PC-9 (cell line): Measurements from ENCODE around the gene ACACB. TPM values are rescaled to one million over a fixed set of nuclear protein-coding genes. Genes with fewer than 3 reads are reported as not detected.

ENCODE experiments used
- BruUV-seq: library from RNA; stranded (reverse); fragments of 400-500 nt; replicated peaks from 2 replicates; lab custom pipeline; 2021; lab: Mats Ljungman, UMichigan
- CTCF ChIA-PET: fragments of 300-600 bp; sonication (Branson Sonifier 250); formaldehyde crosslinking; loops from one replicate; lab custom pipeline; 2022; ENCODE audit warnings: antibody characterized with exemption; lab: Charles Lee
- POLR2A ChIA-PET: fragments of 300-600 bp; sonication (Branson Sonifier 250); formaldehyde crosslinking; loops from one replicate; lab custom pipeline; 2022; ENCODE audit warnings: antibody characterized with exemption; ENCODE audit not compliant: unreplicated experiment; lab: Charles Lee
- DNase-seq, 2 experiments: peaks; one replicate each; pipeline versions ENCODE4 v3.0.0 to v3.0.0-alpha.2; 2015 to 2022; ENCODE audit warnings: mixed read lengths in 1 of 2
- H2AFZ ChIP-seq: fragments of 200-600 bp; sonication (generic); 2 replicates; pipeline ENCODE4 v1.8.1; 2017; ENCODE audit warnings: antibody characterized with exemption
- H3F3A ChIP-seq: fragments of 200-600 bp; sonication (generic); 2 replicates; pipeline ENCODE4 v1.8.1; 2017; ENCODE audit warnings: antibody characterized with exemption, mild to moderate bottlenecking, low read depth; ENCODE audit not compliant: insufficient read depth
- H3K27ac ChIP-seq: fragments of 200-600 bp; sonication (generic); 2 replicates; pipeline ENCODE4 v1.6.1; 2016; ENCODE audit warnings: mixed run types
- H3K27me3 ChIP-seq: fragments of 200-600 bp; sonication (generic); 2 replicates; pipeline ENCODE4 v1.6.1; 2016; ENCODE audit warnings: low read depth, mixed run types; ENCODE audit not compliant: insufficient read depth
- H3K36me3 ChIP-seq: fragments of 200-600 bp; sonication (generic); 2 replicates; pipeline ENCODE4 v1.6.1; 2016; ENCODE audit warnings: low read depth, mixed run types
- H3K4me1 ChIP-seq: fragments of 200-600 bp; sonication (generic); replicated peaks from 2 replicates; pipeline ENCODE4 v1.6.1; 2016; ENCODE audit warnings: mixed run types; ENCODE audit not compliant: insufficient read depth
- H3K4me2 ChIP-seq: fragments of 200-600 bp; sonication (generic); 2 replicates; pipeline ENCODE4 v1.6.1; 2017; ENCODE audit warnings: mixed run types
- H3K4me3 ChIP-seq: fragments of 200-600 bp; sonication (generic); 2 replicates; pipeline ENCODE4 v1.6.1; 2016; ENCODE audit warnings: mixed run types
- H3K79me2 ChIP-seq: fragments of 200-600 bp; sonication (generic); 2 replicates; pipeline ENCODE4 v1.6.1; 2017; ENCODE audit warnings: low read depth, mixed run types
- H3K9me2 ChIP-seq: fragments of 200-600 bp; sonication (generic); 2 replicates; pipeline ENCODE4 v1.8.1; 2017; ENCODE audit warnings: mild to moderate bottlenecking; ENCODE audit not compliant: insufficient read depth
- H3K9me3 ChIP-seq: fragments of 200-600 bp; sonication (generic); 2 replicates; pipeline ENCODE4 v1.8.1; 2016; ENCODE audit warnings: low read depth; ENCODE audit not compliant: insufficient read depth
- H4K20me1 ChIP-seq: fragments of 200-600 bp; sonication (generic); 2 replicates; pipeline ENCODE4 v1.8.1; 2017; ENCODE audit not compliant: insufficient read depth
- EZH2 ChIP-seq: fragments of 200-600 bp; sonication (generic); IDR thresholded peaks from 2 replicates; pipeline ENCODE4 v1.8.0; 2017; ENCODE audit warnings: antibody characterized with exemption, low read depth
- intact Hi-C: fragments of 100-400 bp; cut with micrococcal nuclease; formaldehyde crosslinking; loops from one replicate; pipeline ENCODE4 v1.10.0; 2022; ENCODE audit not compliant: unreplicated experiment
- total RNA-seq: library from RNA; stranded (reverse); gene quantifications from 2 replicates; pipeline ENCODE4 v1.2.3, GENCODE V29; 2021
- TF ChIP-seq, protein P1 (sequence below): fragments of 200-600 bp; sonication (generic); conservative IDR thresholded peaks from 2 replicates; pipeline ENCODE4 v1.6.1; 2017; ENCODE audit warnings: mixed run types, antibody characterized with exemption, mild to moderate bottlenecking, moderate library complexity

The ACACB gene
- total RNA-seq, 1 experiment from 2014 or later: 13.8 TPM

DNA sequence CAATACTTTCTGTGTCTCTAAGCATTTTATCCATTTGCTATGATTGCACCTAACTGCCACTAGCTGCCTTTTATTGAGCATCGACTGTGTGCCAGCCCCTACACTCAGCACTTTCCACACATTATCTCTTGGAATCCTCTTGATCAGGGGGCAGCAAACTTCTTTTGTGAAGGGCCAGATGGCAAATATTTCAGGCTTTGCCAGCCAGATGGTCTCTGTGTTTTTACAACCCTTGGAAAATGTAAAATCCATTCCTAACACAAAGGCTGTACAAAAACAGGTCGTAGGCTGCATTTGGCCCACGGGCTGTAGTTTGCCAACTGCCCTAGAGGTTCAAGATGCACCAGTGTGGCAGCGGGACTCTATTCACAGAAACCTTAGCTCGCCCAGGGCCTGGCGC, 173.2 kb downstream of the ACACB start:
- H4K20me1 ChIP-seq: no peaks in the 10 kb centered on the region
- no peak for DNase-seq
- TF ChIP-seq EZH2: no peak
- TF ChIP-seq, protein P1, sequence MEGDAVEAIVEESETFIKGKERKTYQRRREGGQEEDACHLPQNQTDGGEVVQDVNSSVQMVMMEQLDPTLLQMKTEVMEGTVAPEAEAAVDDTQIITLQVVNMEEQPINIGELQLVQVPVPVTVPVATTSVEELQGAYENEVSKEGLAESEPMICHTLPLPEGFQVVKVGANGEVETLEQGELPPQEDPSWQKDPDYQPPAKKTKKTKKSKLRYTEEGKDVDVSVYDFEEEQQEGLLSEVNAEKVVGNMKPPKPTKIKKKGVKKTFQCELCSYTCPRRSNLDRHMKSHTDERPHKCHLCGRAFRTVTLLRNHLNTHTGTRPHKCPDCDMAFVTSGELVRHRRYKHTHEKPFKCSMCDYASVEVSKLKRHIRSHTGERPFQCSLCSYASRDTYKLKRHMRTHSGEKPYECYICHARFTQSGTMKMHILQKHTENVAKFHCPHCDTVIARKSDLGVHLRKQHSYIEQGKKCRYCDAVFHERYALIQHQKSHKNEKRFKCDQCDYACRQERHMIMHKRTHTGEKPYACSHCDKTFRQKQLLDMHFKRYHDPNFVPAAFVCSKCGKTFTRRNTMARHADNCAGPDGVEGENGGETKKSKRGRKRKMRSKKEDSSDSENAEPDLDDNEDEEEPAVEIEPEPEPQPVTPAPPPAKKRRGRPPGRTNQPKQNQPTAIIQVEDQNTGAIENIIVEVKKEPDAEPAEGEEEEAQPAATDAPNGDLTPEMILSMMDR: no peak
- H3K79me2 ChIP-seq: no peaks in the 10 kb centered on the region
- no peak overlapping the region for H3K27ac ChIP-seq
- CTCF ChIA-PET: no interaction called here
- H3F3A ChIP-seq: no peaks in the 10 kb centered on the region
- intact Hi-C loops: no loop called here
- H3K4me1 ChIP-seq: no peaks in the 10 kb centered on the region
- no peak overlapping the region for H2AFZ ChIP-seq
- H3K27me3 ChIP-seq: peaks cover 37% of the 10 kb centered on the region
- H3K9me2 ChIP-seq: no peaks in the 10 kb centered on the region
- no peaks in the 10 kb centered on the region for H3K36me3 ChIP-seq
- H3K4me3 ChIP-seq: no peak overlapping the region
- no peak overlapping the region for H3K4me2 ChIP-seq
- POLR2A ChIA-PET: no interaction called here
- H3K9me3 ChIP-seq: no peaks in the 10 kb centered on the region
- no TSS peak for BruUV-seq

DNA sequence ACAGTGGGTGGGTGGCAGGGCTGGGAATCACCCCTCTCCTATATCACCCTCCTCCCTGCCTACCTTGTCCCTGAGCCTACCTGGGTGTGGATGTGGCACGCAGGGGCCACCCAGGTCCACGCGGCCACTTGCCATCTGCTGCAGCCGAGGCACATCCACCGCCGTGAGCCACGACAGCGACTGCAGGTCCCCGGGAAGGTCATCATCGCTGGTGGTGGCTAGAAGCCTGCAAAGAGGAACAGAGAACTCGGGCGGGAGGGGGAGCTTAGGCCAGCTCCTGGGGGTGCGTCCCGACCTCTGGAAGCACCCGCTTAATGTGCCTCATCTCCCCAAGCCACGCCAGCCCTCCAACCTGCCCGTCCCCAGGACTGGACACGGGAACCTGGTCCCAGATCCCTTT, 173.7 kb downstream of the ACACB start:
- Histone ChIP-seq H3K27ac (no peak overlapping the region), H2AFZ (no peak overlapping the region), H3K4me1 (no peaks in the 10 kb centered on the region), H4K20me1 (no peaks in the 10 kb centered on the region), H3K27me3 (peaks cover 37% of the 10 kb centered on the region), H3K79me2 (no peaks in the 10 kb centered on the region), H3K4me3 (no peak overlapping the region), H3K4me2 (no peak overlapping the region), H3K9me2 (no peaks in the 10 kb centered on the region), H3F3A (no peaks in the 10 kb centered on the region), H3K36me3 (no peaks in the 10 kb centered on the region), H3K9me3 (no peaks in the 10 kb centered on the region)
- intact Hi-C loops: no loop called here
- POLR2A ChIA-PET: no interaction called here
- CTCF ChIA-PET: no interaction called here
- DNase-seq: no peak
- no TSS peak for BruUV-seq
- TF ChIP-seq, protein P1: no peak
- TF ChIP-seq EZH2: no peak

DNA sequence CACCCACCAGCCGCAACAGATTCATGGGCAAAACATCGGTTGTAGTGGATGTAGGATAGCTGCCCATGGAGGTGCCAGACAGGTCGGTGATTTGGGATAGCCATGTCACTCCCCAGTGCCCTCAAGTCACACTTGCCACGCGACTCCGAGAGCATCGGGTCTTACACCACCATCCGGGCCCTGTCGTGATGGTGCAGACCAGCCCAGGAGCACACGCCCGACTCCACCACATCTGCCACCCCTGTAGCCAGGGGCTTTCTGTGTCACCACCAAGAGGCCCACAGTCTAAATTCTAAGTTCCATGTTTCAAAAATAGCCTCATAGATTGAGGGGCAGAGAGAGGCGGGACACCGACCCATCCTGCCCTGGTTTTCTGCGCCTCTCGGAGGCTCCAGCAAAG, 174.7 kb downstream of the ACACB start:
- DNase-seq: no peak
- Histone ChIP-seq H3K4me3 (no peak overlapping the region), H3K9me3 (no peaks in the 10 kb centered on the region), H3K4me1 (no peaks in the 10 kb centered on the region), H3K9me2 (no peaks in the 10 kb centered on the region), H2AFZ (no peak overlapping the region), H3K27ac (no peak overlapping the region), H3K4me2 (no peak overlapping the region), H3K79me2 (no peaks in the 10 kb centered on the region), H3K36me3 (no peaks in the 10 kb centered on the region), H3K27me3 (peaks cover 42% of the 10 kb centered on the region), H3F3A (no peaks in the 10 kb centered on the region), H4K20me1 (no peaks in the 10 kb centered on the region)
- intact Hi-C loops: no loop called here
- no TSS peak for BruUV-seq
- POLR2A ChIA-PET: no interaction called here
- no peak for TF ChIP-seq EZH2
- TF ChIP-seq, protein P1: no peak
- CTCF ChIA-PET: no interaction called here
